Stimulated activated CD8-positive, alpha-beta memory T cell treated with anti-CD3 and anti-CD28 coated beads, Interleukin-7, amount 100 ng/mL, for 1 hour (primary cell): ENCODE data around the gene KANSL3.
A peak's percentile ranks its signal among the peaks of the same experiment; 100 is the strongest.
"Not testable (repeated sequence)": the region's sequence is repeated elsewhere in the genome, so short reads cannot be mapped to it uniquely, and the experiment has no call there.

ENCODE experiments used
- DNase-seq, 2 donors: peaks; one replicate each; pipeline ENCODE4 v3.0.0-alpha.2; 2020; ENCODE audit warnings: low read depth in 2 of 2

Gene KANSL3

DNA sequence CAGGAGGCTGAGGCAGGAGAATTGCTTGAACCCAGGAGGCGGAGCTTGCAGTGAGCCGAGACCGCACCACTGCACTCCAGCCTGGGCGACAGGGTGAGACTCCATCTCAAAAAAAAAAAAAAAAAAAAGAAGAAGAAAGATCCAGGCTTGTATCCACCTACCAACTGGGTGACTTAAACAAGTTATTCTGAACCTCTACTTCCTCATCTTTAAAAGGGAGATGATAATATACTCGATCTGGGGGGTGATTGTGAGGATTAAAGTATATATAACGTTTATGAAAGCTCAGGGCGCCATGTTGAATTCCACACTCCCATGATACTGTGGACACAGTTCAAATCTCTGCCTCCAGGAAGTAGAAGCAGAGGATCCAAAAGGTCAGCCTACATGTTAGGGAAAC, 16.7 kb upstream of the KANSL3 start:
- DNase-seq = not testable (repeated sequence)

DNA sequence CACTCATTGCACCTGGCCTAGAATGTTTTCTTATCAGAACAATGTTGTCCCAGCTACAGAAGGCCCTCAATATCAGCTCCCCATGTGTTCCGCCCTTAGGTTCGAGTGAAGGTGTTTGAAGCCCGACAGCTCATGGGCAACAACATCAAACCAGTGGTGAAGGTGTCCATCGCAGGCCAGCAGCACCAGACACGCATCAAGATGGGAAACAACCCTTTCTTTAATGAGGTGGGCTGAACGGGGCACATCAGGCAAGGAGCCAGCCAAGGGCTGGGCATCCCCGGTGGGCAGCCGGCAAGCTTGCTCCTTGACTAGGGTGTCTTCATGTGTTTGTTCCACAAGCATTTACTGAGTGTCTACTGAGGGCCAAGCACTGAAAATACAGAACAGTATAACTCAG, 13.7 kb upstream of the KANSL3 start:
- DNase-seq = no peak

DNA sequence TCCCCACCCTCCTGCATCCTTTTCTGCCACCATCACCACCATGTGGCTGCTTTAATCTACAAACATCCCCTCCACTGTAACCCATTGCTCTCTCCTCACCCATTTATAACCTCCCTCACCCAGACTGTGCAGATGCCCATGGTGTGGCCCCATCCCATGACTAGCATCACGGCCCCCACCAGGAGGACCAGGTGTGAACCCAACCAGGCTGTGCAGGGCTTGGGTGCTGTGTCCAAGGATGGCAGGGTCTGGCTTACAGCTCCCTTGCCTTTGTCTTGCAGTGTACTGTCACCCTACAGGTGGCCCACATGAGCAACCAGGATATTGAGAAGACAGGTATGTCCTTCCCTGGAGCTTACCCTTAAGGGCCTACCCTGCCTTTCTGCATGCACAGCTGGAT, 11.2 kb upstream of the KANSL3 start:
- no peak for DNase-seq

DNA sequence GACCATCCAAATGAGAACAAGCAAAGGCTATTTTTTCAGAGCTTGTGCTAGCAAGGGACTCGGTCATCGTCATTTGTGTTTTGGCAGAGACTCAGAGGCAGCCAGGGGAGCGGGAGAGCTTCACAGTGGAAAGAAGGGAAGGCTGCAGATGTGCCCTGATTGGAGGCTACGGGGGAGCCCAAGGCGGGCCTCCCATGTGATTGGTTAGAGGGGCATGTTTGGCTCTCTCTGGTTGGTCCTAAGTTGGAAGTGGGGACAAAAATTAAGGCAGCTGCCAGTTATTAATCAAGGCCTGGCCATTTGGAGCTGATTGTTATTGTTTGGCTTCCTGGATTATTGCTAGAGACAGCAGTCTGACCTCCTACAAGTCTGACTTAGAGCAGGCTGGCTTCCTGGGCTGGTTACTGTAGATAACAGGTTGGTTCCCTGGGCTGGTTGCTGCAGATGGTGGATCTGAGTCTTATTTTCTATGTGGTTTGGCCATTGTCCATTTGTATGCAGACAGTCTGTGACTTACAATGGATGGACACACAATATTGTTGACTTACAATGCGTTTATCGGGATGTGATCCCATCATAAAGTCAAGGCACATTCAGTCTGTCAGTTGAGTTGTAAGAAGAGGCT, 10.3 kb upstream of the KANSL3 start:
- DNase-seq = no peak

DNA sequence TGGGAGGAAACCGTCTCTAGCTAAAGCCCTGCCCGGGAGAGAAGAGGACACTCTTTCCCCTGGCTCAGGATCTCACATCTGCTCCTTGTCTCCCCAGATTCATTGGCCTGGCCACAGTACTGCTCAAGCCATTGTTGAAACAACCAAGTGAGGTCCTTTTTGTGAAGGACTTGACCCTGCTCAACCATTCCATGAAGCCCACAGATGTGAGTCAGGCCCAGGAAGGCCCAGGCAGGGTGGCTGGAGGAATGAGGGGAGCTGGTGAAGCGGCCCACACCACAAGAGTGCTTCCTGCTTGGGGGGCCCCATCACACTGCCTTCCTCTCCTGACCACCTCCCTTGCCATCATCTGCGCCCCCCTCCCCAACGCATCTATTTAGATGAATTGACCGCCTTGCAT, 9.6 kb upstream of the KANSL3 start:
- DNase-seq = no peak

DNA sequence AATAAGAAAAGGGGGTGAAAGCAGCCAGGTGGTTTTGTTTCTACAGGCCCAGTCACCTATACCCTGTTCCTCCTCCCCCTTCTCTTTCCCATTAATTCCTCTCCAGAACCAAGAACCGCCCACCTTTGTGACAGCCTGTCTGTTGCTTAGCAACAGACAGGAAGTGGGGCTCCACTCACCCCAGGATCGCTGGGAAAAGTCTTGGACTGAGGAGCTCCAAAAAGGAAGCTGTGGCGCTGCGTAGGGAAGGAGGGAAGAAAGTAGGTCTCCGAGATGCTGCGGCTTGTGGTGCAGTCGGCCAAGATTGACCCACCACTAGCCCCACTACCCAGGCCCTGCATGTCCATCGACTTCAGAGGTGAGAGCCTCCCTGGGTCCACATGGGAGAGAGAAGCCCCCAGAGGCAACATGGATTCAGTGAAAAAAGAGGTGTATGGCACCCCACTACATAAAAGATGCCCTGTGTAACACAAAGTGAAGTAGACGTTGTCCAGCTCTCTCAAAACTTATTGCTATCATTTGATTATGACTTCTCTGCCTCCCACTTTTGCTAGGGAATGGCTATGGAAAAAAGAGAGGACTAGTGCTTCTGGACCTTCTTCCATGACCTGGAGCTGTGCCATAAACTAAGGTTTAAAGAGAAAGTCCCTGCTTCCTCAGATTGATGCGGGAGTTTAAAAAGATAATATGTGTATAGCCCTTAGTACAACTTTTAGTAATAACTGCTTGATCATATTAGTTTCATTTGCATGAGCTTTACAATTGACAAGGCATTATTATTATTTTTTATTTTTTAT, 4.7 kb upstream of the KANSL3 start, which contains the start of gene FER1L5:
TSS of gene FER1L5 (plus strand) at position 201 of the 797 bp plus-strand sequence. CDS start at position 274, 73 bp downstream.
- DNase-seq = no peak

DNA sequence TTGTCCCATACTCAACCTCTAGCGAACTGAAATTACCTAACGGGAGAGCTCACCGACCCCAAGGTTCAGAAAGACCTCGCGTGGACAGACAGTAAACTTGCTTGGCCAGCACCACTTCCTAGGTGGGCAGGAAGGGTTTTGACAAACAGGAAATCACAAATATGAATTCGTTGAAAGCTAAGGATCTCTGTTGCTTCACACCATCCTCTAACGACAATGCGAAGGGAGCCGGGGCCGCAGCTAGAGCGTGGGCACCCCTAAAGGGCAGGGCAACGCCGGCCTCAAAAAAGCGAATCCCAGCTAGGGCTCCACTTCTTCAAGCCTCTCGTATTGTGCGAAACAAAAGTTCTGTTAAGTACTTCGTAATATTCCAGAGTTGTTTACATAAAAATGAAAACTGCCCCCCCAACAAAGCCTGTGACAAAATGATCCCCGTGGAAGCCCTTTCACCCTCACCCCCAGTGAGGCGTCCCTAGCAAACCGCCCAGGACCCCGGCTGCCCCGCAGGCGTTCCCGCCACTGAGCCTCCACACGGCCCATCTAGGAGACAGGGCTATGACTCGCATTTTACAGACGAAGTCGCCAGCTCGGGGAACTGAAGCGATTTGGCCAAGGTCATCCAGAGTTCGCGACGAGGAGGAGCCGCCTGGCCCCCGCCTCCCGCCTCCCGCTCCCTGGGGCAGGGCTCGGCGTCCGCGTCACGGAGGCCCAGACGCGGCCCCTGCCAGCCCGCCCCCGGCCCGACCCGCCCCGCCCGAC, 548 bp downstream of the KANSL3 start:
- DNase-seq = peak; percentile 55 to 57

DNA sequence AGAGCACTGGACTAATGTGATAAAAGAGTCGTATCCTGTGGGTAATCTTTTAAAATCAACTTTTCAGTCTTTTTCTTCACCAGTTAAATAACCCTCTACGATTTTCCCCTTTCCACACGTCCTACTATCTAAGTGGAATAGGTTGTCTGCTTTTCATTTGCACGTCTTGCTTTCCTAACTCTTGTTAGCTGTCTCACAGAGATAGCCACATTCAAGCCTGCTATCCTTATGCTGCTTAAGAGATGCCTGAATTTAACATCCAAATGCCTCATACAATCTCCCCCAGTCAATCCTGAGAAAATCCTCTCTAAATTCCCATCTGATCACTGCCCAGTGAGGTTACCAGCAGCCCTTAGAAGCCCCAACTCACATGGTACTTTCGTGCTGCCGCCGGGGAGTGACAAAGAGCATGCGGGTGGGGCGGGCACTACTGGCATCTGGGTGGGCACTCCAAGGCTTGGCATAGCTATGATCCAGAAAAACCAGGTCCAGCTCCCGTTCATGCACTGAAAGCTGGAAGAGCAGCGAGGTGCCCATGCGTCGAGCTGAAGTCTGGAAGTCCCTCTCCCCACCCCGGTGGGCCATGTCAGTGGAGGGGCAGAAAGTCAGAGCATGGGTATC, 1.5 kb downstream of the KANSL3 start:
- no peak for DNase-seq

DNA sequence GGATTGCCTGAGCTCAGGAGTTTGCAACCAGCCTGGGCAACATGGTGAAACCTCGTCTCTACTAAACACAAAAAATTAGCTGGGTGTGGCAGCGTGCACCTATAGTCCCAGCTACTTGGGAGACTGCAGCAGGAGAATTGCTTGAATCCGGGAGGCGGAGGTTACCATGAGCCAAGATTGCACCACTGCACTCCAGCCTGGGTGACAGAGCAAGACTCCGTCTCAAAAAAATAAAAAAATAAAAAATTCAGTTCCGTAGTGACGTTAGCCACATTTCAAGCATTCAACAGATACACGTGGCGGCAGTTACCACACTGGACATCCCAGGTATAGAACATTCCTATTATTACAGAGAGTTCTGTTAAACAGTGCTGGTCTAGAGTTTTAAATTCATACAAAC, 4.5 kb downstream of the KANSL3 start:
- DNase-seq = no peak

DNA sequence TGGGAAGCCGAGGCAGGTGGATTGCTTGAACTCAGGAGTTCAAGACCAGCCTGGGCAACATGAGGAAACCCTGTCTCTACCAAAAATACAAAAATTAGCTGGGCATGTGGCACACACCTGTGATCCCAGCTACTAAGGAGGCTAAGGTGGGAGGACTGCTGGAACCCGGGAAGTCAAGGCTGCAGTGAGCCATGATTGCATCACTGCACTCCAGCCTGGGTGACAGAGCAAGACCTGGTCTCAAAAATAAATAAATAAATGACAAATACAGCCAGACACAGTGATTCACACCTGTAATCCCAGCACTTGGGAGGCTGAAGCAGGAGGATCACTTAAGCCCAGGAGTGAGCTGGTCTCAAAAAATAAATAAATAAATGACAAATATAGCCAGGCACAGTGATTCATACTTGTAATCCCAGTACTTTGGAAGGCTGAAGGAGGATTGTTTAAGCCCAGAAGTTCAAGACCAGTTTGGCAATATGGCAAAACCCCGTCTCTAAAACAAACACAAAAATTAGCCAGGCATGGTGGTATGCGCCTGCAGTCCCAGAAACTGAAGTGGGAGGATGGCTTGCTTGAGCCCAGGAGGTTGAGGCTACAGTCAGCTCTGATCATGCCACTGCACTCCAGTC, 6.2 kb downstream of the KANSL3 start:
- DNase-seq = no peak

DNA sequence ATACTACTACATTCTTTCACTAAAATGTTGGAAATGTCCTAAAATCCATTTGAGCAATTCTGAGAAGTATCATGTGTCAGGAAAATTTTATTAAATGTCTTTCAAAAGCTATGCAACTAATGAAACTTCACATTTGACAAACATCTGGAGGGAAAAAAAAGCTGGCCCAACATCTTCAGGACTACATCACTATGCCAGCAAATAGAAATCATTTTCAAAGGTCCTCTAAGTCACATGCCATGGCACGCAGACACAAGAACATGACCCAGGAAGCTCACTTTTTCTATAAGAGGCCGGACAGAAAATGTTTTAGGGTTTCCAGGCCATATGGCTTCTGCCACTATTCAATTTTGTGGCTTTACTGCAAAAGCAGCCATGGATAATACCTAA, 11.6 kb downstream of the KANSL3 start:
- no peak for DNase-seq

DNA sequence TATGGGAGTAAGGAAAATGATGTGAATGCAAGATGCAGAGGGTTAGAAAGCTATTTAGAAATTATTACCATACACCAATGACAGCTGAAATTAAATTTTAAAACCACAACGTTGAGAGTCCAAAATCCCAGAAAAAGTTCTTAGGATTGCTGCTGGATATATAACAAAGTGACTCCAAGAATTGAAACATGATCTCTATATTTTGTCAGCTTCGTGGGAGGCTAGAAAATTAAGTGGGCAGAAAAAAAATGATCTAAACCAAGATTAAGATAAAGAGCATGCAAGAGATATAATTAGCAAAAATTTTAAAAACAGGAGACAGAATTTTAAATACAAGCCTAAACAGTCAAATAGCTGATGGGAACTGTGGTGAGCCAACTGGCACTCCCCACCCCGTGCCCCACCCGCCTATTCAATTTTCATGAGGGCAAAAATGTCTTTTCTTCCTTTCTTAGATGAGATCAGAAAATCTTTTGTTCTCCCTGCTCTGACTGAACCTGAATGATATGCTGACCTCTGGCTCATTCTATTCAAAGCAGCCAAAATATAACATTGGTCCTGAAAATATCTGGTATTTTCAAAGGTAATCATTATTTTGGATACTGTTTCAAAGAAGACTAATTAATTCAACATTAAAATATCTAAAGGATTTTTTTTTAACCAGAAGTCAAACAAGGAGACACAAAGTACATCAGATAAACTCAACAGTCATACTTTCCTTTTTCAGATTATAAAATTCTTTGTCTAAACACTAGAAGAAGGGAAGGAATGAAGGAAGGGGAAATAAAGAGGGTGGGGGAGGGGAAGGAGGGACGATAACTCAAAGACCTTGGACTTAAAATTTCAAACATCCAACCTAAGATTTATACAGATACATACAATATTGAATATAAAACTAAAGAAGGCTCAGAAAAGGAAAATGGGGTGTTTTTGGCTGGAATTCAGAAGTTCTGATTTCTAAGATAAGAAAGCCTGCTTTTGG, 12.2 kb downstream of the KANSL3 start:
- no peak for DNase-seq

DNA sequence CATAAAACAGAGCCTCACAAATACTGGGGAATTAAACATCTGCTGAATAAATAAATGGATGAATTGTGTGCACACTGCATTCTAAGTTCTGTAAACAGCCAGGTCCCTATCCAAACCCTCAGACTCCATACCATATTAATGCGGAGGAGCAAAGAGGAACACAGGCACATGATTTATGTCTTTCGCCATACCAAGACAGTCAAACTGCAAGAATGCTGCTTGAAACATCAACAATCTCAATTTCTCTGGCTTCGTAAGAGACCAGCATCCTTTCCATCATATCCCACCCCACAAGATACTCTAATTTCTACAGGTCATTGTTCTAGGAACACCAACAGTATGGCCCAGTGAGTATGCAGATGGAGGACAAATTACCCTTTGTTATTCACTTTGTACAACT, 15.0 kb downstream of the KANSL3 start:
- no peak for DNase-seq

DNA sequence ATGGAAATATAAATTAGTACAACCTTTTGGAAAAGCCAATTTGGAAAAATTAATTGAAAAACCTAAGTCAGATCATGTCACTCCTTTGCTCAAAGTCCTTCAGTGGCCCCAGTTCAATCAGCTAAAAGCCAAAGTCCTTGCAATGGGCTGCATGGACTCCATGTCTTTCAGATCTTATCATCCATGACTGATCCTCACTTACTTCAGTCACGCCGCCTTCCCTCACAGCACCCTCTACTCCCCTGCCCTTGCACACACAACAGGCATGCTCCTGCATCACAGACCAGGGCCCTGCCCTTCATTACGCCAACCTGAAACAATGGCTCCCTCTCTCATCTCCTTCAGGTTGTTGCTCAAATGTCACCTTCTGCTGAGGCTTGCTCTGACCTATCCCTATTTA, 15.6 kb downstream of the KANSL3 start:
- no peak for DNase-seq

DNA sequence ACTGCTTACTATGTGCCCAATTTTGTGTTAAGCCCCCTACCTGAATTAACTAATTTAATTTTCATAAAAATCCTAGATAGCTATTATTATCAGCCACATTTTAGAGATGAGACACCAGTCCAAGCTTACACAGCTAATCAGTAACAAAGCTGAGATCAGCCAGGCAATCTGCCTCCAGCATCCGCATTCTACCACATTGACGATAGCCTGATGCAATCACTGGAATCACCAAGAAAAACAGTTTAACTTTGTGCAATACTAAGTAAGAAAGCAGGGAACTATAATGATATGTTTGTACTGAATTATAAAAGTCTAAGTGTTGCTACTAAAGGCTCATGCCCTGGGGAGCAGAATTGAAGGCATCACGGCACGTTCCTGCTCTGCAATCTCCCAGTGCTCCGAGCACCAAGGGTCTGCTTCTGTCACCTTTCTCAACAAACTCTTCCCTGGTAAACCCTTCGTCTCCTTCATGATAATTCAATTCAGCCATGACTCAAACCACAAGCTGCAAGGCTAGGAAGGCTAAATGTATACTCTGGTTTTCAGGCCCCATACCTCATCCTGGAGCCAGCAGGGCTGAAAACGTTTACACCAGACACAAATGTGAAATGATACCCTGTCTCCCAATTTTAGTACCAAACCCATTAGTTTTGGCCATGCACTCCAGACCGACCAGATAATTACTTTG, 19.4 kb downstream of the KANSL3 start:
- DNase-seq = no peak

DNA sequence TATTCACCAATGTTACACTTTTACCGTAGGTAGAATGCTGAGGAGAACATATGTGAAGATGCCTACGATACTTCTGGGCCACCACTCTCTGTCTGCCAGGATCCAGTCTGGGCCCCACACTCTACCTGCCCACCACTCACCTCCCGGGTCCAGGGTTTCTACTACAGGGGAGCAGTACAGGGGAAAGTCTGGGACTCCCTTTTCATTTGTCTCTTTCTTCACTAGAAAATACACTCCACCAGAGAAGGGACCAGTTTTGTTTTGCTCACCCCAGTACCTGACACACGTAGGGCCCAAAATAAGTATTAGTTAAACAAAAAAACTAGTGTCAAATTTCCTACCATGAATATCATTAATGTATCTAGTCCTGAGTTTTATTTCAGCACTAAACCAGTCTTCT, 21.1 kb downstream of the KANSL3 start:
- no peak for DNase-seq

DNA sequence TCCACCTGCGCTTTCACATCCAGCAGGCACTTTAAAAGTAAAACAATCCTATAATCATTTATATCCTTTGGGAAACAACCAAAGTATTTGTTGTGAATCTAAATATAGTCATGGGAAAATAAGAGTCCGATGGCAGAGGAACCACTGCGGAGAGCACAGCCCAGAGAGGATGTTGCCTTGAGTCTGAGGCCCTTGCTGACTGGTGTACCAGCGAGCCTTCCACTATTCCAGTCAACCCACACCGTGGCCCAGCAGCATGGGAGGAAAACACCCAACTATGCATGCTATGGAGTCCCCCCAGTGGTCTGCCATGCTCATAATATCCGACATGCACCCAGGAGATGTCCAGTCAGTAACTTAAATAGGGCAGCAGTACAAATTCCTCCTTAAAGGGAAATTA, 21.6 kb downstream of the KANSL3 start:
- DNase-seq = no peak

DNA sequence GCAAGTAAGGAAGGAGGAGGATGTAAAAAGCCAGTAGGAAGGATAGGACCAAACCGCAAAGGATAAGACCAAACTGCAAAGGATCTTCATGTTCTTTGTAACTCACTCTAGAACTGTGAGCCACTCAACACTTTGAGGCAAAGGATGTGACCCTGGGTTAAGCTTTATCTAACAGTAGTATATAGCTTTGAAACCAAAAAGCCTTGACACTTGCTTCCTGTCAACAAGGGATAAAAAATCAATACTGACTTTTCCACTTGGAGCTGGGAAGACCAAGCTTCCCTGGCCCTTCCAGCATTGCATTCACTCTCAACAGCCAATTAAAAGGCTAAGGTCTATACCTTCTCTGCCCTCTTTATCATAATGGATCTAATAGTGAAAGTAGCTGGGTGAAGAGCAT, 22.0 kb downstream of the KANSL3 start:
- no peak for DNase-seq

DNA sequence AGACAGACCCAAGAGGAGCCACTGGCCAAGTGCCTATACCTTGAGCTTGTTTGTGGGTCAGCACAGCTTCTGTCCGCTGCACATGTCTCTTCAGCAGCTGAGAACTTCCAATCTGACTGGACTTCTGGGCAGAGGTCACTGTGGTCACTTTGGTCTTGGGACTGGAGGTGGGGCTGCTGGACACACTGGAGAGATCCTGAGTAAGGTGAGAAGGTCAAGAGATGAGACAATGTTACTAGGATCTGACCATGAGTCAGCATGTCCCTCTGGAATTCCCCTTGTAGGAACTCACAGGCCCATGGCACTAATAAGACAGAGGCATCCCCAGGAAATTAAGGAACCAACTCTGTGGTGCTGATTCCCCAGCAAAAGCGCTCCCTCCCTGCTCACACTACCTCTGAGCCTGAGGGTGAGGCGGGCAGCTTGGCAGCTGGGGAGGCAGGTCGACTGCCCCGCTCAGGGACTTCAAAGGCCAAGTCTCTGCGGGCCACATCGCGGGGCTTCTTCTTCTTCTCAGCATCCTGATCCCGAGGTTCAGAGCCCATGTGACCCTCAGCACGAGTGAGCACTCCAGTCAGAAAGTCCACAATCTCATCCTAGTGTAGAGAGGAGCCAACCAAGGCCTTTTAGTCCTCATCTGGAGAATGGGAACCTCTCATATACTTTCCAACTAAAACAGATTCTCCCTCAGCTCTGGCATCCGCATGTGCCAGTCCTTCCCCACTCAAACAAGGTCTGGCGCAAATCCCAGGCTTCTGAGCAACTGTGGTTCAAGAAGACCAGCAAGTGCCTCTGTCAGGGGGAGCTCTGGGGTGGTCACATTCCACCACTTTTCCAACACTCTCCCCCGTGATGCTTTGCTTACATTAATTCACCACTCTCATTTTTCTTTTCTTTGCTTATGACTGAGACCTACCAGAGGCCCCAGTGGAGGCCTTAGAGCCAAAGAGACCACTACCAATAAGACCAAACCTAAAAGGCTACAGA, 29.4 kb downstream of the KANSL3 start:
- DNase-seq = no peak
